Measurements from ENCODE around the gene STX11.

STX11 gene

GRCh38 chr6:144190593-144190992 lies 40.3 kb downstream of the STX11 start:
- Histone ChIP-seq H3K9ac (ENCODE audit: low read length) (no peak overlapping the region), H3K9me3 (ENCODE audit: low read length) (no peaks in the 10 kb centered on the region), H3K4me3 (ENCODE audit: low read depth in 1 of 2, low read length in 2 of 2) (no peak overlapping the region), H3K36me3 (ENCODE audit: insufficient read depth, low read length) (no peaks in the 10 kb centered on the region), H3K4me1 (ENCODE audit: insufficient read depth, low read length) (peaks cover under 1% of the 10 kb centered on the region), H3K27ac (ENCODE audit: low read depth, low read length) (no peak overlapping the region), H3K27me3 (ENCODE audit: control insufficient read depth in 1 of 2, insufficient read depth in 2 of 2, low read length in 2 of 2) (no peaks in the 10 kb centered on the region)

- H3K9ac ChIP-seq (ENCODE audit: low read length), result no peak overlapping the region
- H3K27ac ChIP-seq (ENCODE audit: low read depth, low read length), result no peak overlapping the region
- no peaks in the 10 kb centered on the region for H3K36me3 ChIP-seq (ENCODE audit: insufficient read depth, low read length)
- H3K9me3 ChIP-seq (ENCODE audit: low read length), result no peaks in the 10 kb centered on the region
- H3K4me3 ChIP-seq (ENCODE audit: low read depth in 1 of 2, low read length in 2 of 2), result no peak overlapping the region
- peaks cover 5% of the 10 kb centered on the region for H3K4me1 ChIP-seq (ENCODE audit: insufficient read depth, low read length)
- H3K27me3 ChIP-seq (ENCODE audit: control insufficient read depth in 1 of 2, insufficient read depth in 2 of 2, low read length in 2 of 2), result no peaks in the 10 kb centered on the region
These were observed 42.9 kb downstream of the STX11 start for GRCh38 chr6:144193181-144193580.

- H3K36me3 ChIP-seq (ENCODE audit: insufficient read depth, low read length), result no peaks in the 10 kb centered on the region
- H3K9ac ChIP-seq (ENCODE audit: low read length), result no peak overlapping the region
- peaks cover 5% of the 10 kb centered on the region for H3K4me1 ChIP-seq (ENCODE audit: insufficient read depth, low read length)
- H3K9me3 ChIP-seq (ENCODE audit: low read length), result no peaks in the 10 kb centered on the region
- no peak overlapping the region for H3K27ac ChIP-seq (ENCODE audit: low read depth, low read length)
- no peaks in the 10 kb centered on the region for H3K27me3 ChIP-seq (ENCODE audit: control insufficient read depth in 1 of 2, insufficient read depth in 2 of 2, low read length in 2 of 2)
- no peak overlapping the region for H3K4me3 ChIP-seq (ENCODE audit: low read depth in 1 of 2, low read length in 2 of 2)
These were observed 44.0 kb downstream of the STX11 start for GRCh38 chr6:144194293-144194810.

- H3K36me3 ChIP-seq (ENCODE audit: insufficient read depth, low read length), result no peaks in the 10 kb centered on the region
- no peaks in the 10 kb centered on the region for H3K27me3 ChIP-seq (ENCODE audit: control insufficient read depth in 1 of 2, insufficient read depth in 2 of 2, low read length in 2 of 2)
- H3K4me1 ChIP-seq (ENCODE audit: insufficient read depth, low read length), result peaks cover 5% of the 10 kb centered on the region
- no peak overlapping the region for H3K27ac ChIP-seq (ENCODE audit: low read depth, low read length)
- no peak overlapping the region for H3K9ac ChIP-seq (ENCODE audit: low read length)
- H3K4me3 ChIP-seq (ENCODE audit: low read depth in 1 of 2, low read length in 2 of 2), result no peak overlapping the region
- no peaks in the 10 kb centered on the region for H3K9me3 ChIP-seq (ENCODE audit: low read length)
These were observed 45.5 kb downstream of the STX11 start for GRCh38 chr6:144195671-144196270.

- no peak overlapping the region for H3K4me3 ChIP-seq (ENCODE audit: low read depth in 1 of 2, low read length in 2 of 2)
- no peak overlapping the region for H3K27ac ChIP-seq (ENCODE audit: low read depth, low read length)
- no peaks in the 10 kb centered on the region for H3K27me3 ChIP-seq (ENCODE audit: control insufficient read depth in 1 of 2, insufficient read depth in 2 of 2, low read length in 2 of 2)
- H3K36me3 ChIP-seq (ENCODE audit: insufficient read depth, low read length), result no peaks in the 10 kb centered on the region
- no peak overlapping the region for H3K9ac ChIP-seq (ENCODE audit: low read length)
- peaks cover 3% of the 10 kb centered on the region for H3K9me3 ChIP-seq (ENCODE audit: low read length)
- peaks cover 5% of the 10 kb centered on the region for H3K4me1 ChIP-seq (ENCODE audit: insufficient read depth, low read length)
These were observed 47.6 kb downstream of the STX11 start for GRCh38 chr6:144197919-144198318.

GRCh38 chr6:144202879-144203468 lies 52.7 kb downstream of the STX11 start:
- Histone ChIP-seq H3K4me3 (ENCODE audit: low read depth in 1 of 2, low read length in 2 of 2) (no peak overlapping the region), H3K4me1 (ENCODE audit: insufficient read depth, low read length) (no peaks in the 10 kb centered on the region), H3K9ac (ENCODE audit: low read length) (no peak overlapping the region), H3K9me3 (ENCODE audit: low read length) (peaks cover 5% of the 10 kb centered on the region), H3K27ac (ENCODE audit: low read depth, low read length) (no peak overlapping the region), H3K27me3 (ENCODE audit: control insufficient read depth in 1 of 2, insufficient read depth in 2 of 2, low read length in 2 of 2) (no peaks in the 10 kb centered on the region), H3K36me3 (ENCODE audit: insufficient read depth, low read length) (no peaks in the 10 kb centered on the region)

- no peak overlapping the region for H3K27ac ChIP-seq (ENCODE audit: low read depth, low read length)
- peaks cover 10% of the 10 kb centered on the region for H3K4me1 ChIP-seq (ENCODE audit: insufficient read depth, low read length)
- H3K9me3 ChIP-seq (ENCODE audit: low read length), result no peaks in the 10 kb centered on the region
- H3K9ac ChIP-seq (ENCODE audit: low read length), result no peak overlapping the region
- H3K4me3 ChIP-seq (ENCODE audit: low read depth in 1 of 2, low read length in 2 of 2), result no peak overlapping the region
- no peaks in the 10 kb centered on the region for H3K36me3 ChIP-seq (ENCODE audit: insufficient read depth, low read length)
- H3K27me3 ChIP-seq (ENCODE audit: control insufficient read depth in 1 of 2, insufficient read depth in 2 of 2, low read length in 2 of 2), result no peaks in the 10 kb centered on the region
These were observed 60.8 kb downstream of the STX11 start for GRCh38 chr6:144211160-144211559.

- Histone ChIP-seq H3K27me3 (ENCODE audit: control insufficient read depth in 1 of 2, insufficient read depth in 2 of 2, low read length in 2 of 2) (no peaks in the 10 kb centered on the region), H3K36me3 (ENCODE audit: insufficient read depth, low read length) (no peaks in the 10 kb centered on the region), H3K4me3 (ENCODE audit: low read depth in 1 of 2, low read length in 2 of 2) (no peak overlapping the region), H3K9me3 (ENCODE audit: low read length) (no peaks in the 10 kb centered on the region), H3K27ac (ENCODE audit: low read depth, low read length) (no peak overlapping the region), H3K4me1 (ENCODE audit: insufficient read depth, low read length) (peaks cover 14% of the 10 kb centered on the region), H3K9ac (ENCODE audit: low read length) (no peak overlapping the region)
These were observed 63.0 kb downstream of the STX11 start for GRCh38 chr6:144213315-144213714.

GRCh38 chr6:144214029-144214428 lies 63.7 kb downstream of the STX11 start:
- no peaks in the 10 kb centered on the region for H3K27me3 ChIP-seq (ENCODE audit: control insufficient read depth in 1 of 2, insufficient read depth in 2 of 2, low read length in 2 of 2)
- H3K4me1 ChIP-seq (ENCODE audit: insufficient read depth, low read length), result peaks cover 14% of the 10 kb centered on the region
- H3K9ac ChIP-seq (ENCODE audit: low read length), result no peak overlapping the region
- H3K36me3 ChIP-seq (ENCODE audit: insufficient read depth, low read length), result no peaks in the 10 kb centered on the region
- no peak overlapping the region for H3K27ac ChIP-seq (ENCODE audit: low read depth, low read length)
- no peak overlapping the region for H3K4me3 ChIP-seq (ENCODE audit: low read depth in 1 of 2, low read length in 2 of 2)
- H3K9me3 ChIP-seq (ENCODE audit: low read length), result no peaks in the 10 kb centered on the region

- H3K27ac ChIP-seq (ENCODE audit: low read depth, low read length), result peak overlapping the region; percentile 97
- no peak overlapping the region for H3K9ac ChIP-seq (ENCODE audit: low read length)
- H3K27me3 ChIP-seq (ENCODE audit: control insufficient read depth in 1 of 2, insufficient read depth in 2 of 2, low read length in 2 of 2), result no peaks in the 10 kb centered on the region
- peaks cover 14% of the 10 kb centered on the region for H3K4me1 ChIP-seq (ENCODE audit: insufficient read depth, low read length)
- H3K9me3 ChIP-seq (ENCODE audit: low read length), result no peaks in the 10 kb centered on the region
- peak overlapping the region in 1 of 2 donors; percentile 95 for H3K4me3 ChIP-seq (ENCODE audit: low read depth in 1 of 2, low read length in 2 of 2)
- H3K36me3 ChIP-seq (ENCODE audit: insufficient read depth, low read length), result no peaks in the 10 kb centered on the region
These were observed 64.5 kb downstream of the STX11 start for GRCh38 chr6:144214622-144215401.

- Histone ChIP-seq H3K4me1 (ENCODE audit: insufficient read depth, low read length) (peaks cover 14% of the 10 kb centered on the region), H3K9ac (ENCODE audit: low read length) (peak overlapping the region; percentile 29), H3K9me3 (ENCODE audit: low read length) (no peaks in the 10 kb centered on the region), H3K4me3 (ENCODE audit: low read depth in 1 of 2, low read length in 2 of 2) (peak overlapping the region; percentile 61 to 95), H3K27ac (ENCODE audit: low read depth, low read length) (peak overlapping the region; percentile 97), H3K36me3 (ENCODE audit: insufficient read depth, low read length) (no peaks in the 10 kb centered on the region), H3K27me3 (ENCODE audit: control insufficient read depth in 1 of 2, insufficient read depth in 2 of 2, low read length in 2 of 2) (no peaks in the 10 kb centered on the region)
These were observed 65.2 kb downstream of the STX11 start for GRCh38 chr6:144215402-144215931.
